Daoy (cell line): Measurements from ENCODE around the gene LMBR1. TPM values are rescaled to one million over a fixed set of nuclear protein-coding genes. Genes with fewer than 3 reads are reported as not detected.

Experiments
- DNase-seq: peaks from one replicate; pipeline ENCODE4 v3.0.0-alpha.2; 2015; ENCODE audit warnings: low read depth
- total RNA-seq: library from RNA; depleted of rRNA; stranded (reverse); fragments of >200 nt; shearing (Covaris generic); gene quantifications from 2 replicates; pipeline ENCODE4 v1.2.3, GENCODE V29; 2014

The LMBR1 gene
- total RNA-seq, 1 experiment from 2014 or later = 45.0 TPM

DNA sequence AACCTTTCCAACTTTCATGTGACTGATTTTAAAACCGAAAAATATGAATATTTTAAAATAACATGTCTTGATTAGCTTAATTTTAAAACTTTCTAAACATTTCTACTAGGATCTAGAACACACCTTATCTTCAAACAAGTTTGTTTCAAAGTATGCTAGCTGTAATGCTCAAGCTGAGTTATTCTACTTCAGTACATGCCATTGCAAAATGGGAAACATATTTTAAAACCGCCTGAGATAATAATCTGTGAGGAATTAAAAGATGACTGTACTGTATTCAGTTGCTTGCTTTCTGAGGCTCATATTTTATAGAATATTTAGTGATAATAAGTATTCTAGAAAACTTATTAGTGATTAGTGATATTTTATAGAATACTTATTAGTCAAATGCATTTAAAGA lies 99.6 kb downstream of the LMBR1 start:
- no peak for DNase-seq

GRCh38 chr7:156792611-156793010 lies 100.4 kb downstream of the LMBR1 start:
- DNase-seq = no peak

- DNase-seq = no peak
These were observed 101.7 kb downstream of the LMBR1 start for GRCh38 chr7:156791241-156791640.

- no peak for DNase-seq
These were observed 102.7 kb downstream of the LMBR1 start for GRCh38 chr7:156790264-156790663.

GRCh38 chr7:156785998-156786543 lies 106.9 kb downstream of the LMBR1 start:
- DNase-seq = no peak

DNA sequence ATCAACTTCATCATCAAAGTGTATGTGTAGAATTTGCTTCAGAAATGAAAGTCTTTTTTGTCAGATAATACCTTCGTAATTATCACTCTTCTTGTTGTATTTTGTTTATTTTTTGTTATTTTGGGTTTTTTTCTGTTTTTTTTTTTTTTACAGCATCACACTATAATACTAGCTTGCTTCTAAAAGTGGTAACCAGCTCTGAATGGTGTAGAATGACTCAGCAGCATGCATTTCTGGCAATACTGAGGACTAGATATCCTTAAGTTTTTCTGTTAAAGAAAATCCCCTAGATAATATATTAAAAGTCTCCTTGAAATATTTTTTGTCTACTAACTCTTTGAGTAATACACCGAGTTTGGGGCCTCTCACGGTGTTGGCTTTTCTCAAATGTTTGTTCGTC lies 109.1 kb downstream of the LMBR1 start:
- no peak for DNase-seq

DNA sequence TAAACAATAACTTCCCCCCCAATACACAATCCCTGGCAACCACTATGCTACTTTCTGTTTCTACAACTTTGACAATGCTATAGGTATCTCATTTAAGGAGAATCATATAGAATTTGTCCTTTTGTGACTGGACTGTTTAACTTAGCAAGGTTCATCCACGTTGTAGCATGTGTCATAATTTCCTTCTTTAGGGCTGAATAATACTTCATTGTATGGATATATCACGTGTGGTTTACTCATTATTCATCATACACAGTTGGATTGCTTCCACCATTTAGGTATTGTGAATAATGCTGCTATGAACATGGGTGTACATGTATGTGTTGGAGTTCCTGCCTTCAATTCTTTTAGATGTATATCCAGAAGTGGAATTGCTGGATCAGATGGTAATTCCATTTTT lies 111.0 kb downstream of the LMBR1 start:
- DNase-seq = no peak

DNA sequence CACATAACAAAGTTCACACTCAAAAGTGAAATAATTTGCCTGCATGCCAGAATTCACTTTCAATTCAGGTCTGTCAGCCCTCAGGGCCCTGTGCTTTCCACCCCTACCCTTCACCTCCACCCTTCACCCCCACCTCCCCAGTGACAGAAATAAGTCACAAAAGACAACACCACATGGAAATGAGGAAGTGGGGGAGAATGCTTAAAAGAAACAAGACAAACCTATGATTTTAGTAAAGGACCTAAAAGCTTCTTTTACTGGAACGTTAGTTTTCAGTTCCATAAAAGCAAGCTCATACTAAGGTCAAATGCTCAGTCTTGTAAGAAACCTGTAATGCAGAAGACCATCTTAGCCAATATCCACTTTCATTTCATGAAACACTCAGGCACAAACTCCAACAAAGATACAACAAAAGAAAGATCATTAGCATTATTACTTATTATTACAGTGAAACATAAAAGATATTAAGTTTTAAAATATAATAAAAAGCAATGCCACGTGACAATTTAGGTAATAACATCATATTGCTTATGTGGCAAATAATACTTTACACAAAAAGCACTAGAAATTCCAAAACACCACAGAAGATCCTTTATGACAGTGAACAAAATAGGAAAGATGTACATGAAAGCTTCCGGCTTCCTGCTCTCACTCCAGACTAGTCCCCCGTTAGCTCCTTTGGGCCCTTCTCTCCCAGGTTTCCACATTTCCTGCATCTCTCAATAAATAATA lies 112.1 kb downstream of the LMBR1 start:
- no peak for DNase-seq

GRCh38 chr7:156778668-156779067 lies 114.3 kb downstream of the LMBR1 start:
- DNase-seq = no peak

DNA sequence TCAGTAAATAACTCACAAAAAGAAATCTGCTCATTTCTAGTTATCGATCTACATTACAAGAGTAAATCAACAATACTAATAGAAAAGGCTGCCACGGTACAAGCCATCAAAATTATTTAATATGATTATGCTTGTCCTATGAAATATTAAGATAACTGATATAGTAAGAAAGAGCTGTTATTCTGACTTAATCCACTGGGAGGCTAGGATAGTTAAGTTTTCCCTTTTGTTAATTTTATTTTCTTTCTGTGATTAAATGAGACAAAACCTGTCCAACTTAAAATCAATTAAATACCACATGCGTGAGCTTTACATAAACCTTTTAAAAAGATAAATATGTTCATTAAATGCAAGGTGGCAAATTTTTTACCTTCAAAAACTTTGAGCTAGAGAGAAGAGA lies 114.8 kb downstream of the LMBR1 start:
- DNase-seq = no peak

DNA sequence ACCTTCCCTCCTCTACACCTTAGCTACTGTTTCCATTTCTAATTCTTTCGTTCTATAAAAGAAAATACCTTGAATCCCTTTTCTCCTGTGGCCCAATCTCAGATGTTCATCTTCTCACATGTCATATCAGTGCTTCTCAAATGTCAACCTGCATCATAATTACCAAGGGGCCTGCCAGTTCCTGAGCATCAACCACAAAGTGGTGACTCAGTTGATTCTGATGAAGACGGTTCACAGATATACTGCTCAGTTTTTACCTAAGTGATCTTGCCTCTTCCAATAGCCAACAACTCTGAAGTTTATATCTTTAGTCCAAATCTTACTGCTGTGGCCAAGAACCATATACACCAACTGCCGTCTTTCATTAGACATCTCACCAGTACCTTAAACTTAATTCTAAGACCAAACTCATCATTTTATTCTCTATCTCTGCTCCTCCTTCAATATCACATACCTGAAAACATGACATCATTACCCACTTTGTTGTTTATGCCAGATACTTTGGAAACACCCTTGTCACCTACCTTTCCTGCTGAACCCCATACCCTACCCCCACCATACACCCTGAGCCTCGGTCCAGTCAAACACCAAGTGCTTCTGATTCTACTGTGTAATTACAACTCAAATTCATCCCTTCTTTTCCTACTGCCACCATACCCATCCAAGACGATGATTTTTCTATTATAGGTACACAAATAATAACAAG lies 115.5 kb downstream of the LMBR1 start:
- DNase-seq = peak; percentile 25

GRCh38 chr7:156776527-156776926 lies 116.5 kb downstream of the LMBR1 start:
- DNase-seq = no peak

GRCh38 chr7:156773966-156774365 lies 119.0 kb downstream of the LMBR1 start:
- no peak for DNase-seq

DNA sequence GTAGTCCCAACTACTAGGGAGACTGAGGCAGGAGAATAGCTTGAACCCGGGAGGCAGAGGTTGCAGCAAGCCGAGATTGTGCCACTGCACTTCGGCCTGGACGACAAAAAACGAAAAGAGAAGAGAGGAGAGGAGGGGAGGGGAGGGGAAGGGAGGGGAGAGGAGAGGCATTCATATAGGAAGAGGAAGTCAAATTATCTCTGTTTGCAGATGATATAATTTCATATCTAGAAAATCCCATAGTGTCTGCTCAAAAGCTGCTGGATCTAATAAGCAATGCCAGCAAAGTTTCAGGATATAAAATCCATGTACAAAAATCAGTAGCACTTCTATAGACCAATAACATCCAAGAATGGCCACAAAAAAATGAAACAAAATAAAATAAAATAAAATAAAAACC lies 120.3 kb downstream of the LMBR1 start:
- DNase-seq = no peak

- DNase-seq = no peak
These were observed 124.1 kb downstream of the LMBR1 start for GRCh38 chr7:156768698-156769472.

- no peak for DNase-seq
These were observed 126.3 kb downstream of the LMBR1 start for GRCh38 chr7:156766666-156767065.

GRCh38 chr7:156765901-156766656 lies 126.9 kb downstream of the LMBR1 start:
- DNase-seq = no peak

DNA sequence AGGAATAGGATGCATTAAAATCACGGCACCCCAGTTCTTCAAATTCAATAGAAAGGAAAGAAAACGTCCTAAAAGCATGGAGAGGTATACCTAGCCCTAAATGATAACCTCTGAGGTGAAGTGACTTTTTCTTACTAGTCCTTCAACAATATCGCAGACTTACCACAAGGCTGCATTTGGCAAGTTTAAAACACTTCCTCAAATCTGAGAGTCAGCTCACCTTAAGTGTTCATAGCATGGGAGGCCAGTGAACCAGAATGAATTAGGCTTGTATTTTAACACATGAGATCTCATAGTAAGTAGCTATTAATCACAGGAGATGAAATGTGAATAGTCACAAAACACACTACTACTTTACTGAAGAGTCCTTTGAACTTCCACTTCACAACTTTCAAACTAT lies 128.2 kb downstream of the LMBR1 start:
- DNase-seq = no peak

DNA sequence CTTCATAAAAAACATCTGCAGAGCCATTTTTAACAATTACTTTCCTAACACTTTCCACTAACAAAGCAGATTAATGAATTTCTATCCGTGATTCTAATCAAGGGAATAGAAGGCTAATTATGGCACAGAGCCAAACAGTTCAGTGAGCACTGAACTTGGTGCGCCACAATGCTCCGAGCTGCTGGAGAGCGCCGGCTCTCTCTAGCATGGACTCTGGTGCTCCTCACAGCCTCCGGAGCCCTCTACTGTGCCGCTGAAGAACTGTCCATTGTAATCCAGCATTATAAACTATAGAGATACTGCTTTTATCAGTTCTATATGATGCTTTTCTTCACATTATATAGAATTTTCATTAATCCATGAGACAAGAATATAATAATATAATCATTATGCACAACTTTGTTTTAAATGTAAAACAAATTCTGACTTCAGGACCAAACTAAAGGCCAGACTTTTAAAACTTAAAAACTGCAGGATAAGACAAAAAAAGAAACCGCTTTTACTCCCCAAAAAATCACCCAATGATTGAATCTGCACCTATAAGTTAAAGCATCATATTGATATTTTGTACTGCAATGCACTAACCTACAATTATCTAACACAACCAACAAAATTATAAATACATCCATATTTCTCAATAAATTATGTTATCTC lies 128.8 kb downstream of the LMBR1 start:
- DNase-seq = peak; percentile 87

GRCh38 chr7:156759579-156760202 lies 133.3 kb downstream of the LMBR1 start:
- DNase-seq = no peak

DNA sequence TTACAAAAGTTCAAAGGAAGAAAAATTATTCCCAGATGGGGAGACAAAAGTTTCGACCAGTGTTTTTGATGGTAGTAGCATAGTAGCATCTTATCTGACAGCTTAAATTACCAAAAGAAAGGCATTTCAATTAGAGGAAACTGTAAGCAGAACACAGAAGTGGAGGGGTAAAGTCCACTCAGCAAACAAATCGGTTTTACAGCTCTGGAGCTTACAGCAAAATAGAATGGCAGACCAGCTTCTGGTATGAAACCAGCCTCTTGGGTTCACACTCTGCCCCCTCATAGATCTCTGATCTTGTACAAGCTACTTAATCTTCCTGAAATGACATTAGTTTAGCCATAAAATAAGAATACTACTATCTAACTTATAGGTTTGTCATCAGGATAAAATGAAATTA lies 133.8 kb downstream of the LMBR1 start:
- DNase-seq = no peak
